HG03558 (cell line): ENCODE measurements around the gene KCTD21.

Experiments
- ATAC-seq: cut with Tn5 transposase; IDR thresholded peaks from one replicate; pipeline ENCODE4 v1.9.1; 2021; ENCODE audit warnings: moderate number of reproducible peaks; ENCODE audit not compliant: unreplicated experiment; ENCODE audit errors: extremely low read depth

Gene KCTD21

DNA sequence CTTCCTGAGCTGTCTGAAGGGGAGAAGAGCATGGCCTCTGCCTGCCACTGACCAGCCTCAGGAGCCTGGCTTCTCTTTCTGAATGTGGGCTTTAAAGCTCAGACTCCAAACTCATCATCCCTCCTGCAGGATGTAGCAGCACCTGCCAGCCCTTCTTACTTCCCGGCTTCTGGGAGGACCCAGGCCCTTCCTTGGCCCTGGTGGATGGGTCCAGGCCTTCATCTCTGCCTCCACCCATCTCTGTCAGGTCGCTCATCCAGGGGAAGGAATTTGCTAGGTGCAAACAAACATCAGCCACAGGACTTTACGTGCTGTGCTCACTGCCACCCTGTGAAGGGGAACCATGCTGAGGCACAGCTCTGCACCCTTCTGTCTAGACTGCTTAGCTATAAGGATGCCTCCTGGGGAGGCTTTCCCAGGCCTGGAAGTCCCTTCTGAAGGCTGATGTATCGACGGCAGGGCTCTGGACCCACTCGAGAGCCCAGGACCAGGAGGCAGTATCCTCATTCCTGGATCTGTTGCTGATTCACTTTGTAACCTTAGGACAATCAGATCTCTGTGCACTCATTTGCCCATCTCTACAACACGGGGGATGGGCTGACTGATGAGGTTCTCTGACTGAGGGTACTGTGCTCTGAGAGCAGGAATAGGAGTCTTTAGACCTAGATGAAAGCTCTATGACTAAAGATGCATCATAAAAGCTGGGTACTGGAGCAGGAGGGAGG lies 31.2 kb upstream of the KCTD21 start:
- ATAC-seq = no peak

GRCh38 chr11:78218707-78219492 lies 30.5 kb upstream of the KCTD21 start:
- ATAC-seq = no peak

GRCh38 chr11:78217650-78218541 lies 29.5 kb upstream of the KCTD21 start:
- no peak for ATAC-seq

GRCh38 chr11:78216571-78217287 lies 28.3 kb upstream of the KCTD21 start:
- ATAC-seq = no peak

GRCh38 chr11:78216021-78216420 lies 27.6 kb upstream of the KCTD21 start:
- ATAC-seq = no peak

DNA sequence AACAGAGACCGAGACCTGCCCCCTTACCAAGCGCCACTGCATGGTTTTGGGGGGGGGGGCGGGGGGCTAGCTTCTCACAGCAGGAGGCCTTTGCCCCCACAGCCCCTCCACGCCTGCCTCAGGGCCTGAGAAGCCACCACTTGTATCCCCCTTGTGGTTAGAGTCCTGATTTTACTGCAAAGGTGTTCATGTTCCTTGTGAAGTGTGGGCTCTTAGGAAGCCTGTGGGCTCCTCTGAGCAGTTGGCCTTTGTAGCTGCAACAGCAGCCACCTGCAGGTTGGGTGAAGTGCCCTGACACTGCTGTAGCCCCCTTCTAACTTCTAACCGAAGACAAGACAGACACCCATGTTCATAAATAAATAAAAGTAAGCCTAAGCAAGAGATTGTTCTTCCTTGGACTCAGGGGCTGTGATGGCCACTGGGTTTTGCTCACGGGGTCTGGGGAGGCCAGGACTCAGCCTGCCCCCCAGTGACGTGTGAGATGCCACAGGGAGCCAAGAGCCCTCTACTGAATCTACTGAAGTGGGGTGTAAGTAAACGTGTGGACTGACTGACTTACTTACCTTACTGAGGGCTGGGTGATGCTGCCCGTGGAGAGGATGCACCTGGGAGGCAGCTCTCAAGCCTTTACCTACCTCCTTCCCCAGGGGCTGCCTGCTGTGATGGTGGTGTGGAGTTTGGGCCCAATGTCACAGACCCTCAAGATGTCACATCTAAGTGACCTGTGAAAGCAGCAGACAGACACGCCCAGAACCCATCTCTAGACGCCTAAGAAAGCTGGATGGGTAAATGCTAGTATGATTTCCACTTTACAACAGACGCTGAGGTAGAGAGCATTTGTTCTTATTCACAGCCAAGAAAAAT lies 26.1 kb upstream of the KCTD21 start:
- ATAC-seq = no peak

DNA sequence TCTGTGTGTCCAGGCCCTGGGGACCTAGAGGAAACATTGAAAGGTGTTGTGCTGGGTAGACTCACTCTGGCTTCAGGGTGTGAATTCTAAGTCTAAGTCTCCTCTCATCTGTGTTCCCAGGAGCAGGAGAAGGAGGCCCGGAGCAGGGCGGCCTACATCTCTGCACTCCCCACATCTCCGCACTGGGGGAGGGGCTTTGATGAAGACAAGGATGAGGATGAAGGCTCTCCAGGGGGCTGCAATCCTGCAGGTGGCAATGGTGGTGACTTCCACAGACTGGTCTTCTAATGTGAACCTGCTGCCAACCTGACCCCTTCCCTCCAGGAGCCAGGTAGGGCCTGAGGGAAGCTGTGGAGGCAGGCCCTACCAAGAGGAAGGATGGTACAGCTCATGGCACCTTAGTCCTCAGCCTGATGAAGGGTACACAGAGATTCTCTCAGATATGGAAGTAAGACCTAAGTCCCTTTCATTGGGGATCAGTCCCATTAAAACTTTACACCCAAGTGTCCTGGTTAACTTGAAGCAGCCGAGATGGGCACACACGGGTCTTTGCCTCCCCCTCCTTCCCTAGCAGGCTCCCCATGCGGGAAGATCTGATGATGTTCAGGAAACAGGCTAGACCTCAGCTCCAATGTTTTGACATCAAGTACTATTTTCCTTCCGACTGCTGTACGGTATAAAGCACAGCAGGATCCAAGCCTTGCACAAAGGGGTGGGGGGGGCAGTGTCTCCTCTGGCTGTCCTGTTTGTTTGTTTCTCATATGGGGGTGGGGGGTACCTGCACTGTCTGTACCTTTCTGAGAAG lies 25.3 kb upstream of the KCTD21 start:
- no peak for ATAC-seq

DNA sequence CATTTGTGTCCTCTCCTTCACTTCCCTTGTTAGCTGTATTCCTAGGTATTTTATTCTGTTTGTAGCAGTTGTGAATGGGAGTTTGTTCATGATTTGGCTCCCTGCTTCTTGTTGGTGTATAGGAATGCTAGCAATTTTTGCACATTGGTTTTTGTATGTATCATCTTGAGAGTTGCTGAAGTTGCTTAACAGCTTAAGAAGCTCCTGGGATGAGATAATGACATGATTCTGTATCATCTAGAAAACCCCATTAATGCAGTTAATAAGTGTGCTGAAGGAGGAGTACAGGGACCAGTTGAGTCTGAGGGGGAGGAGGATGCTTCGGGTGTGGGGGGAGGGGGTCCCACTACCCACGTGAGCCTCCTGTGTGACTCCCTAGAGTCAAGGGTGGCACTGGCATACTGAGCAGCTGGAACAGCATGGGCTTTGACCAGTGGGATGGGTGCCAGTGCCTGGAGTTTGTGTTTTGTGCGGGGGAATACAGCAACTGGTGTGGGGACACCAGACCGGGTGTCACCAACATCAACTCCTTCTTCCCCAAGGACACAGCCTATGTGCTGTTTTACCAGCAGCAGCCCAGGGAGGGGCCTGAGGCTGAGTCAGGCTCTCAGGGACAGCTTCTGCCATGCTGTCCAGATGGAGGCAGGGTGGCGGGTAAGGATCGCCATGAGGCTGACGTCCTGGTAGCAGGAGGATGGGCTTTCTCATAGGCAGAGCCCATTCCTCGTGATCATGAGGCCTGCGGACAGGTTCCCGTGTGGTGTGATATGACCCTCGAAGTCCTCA lies 24.4 kb upstream of the KCTD21 start:
- no peak for ATAC-seq

DNA sequence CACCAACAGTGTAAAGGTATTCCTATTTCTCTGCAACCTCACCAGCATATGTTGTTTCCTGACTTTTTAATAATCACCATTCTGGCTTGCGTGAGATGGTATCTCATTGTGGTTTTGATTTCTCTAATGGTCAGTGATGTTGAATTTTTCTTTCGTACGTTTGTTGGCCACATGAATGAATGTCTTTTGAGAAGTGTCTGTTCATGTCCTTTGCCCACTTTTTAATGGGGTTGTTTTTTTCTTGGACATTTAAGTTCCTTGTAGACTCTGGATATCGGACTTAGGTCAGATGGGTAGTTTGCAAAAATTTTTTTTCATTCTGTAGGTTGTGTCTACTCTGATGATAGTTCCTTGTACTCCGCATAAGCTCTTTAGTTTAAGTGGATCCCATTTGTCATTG lies 23.1 kb upstream of the KCTD21 start:
- ATAC-seq = no peak

- no peak for ATAC-seq
Observed at GRCh38 chr11:78210000-78210608, 21.7 kb upstream of the KCTD21 start.

- ATAC-seq = no peak
Observed at GRCh38 chr11:78209478-78209877, 21.1 kb upstream of the KCTD21 start.

DNA sequence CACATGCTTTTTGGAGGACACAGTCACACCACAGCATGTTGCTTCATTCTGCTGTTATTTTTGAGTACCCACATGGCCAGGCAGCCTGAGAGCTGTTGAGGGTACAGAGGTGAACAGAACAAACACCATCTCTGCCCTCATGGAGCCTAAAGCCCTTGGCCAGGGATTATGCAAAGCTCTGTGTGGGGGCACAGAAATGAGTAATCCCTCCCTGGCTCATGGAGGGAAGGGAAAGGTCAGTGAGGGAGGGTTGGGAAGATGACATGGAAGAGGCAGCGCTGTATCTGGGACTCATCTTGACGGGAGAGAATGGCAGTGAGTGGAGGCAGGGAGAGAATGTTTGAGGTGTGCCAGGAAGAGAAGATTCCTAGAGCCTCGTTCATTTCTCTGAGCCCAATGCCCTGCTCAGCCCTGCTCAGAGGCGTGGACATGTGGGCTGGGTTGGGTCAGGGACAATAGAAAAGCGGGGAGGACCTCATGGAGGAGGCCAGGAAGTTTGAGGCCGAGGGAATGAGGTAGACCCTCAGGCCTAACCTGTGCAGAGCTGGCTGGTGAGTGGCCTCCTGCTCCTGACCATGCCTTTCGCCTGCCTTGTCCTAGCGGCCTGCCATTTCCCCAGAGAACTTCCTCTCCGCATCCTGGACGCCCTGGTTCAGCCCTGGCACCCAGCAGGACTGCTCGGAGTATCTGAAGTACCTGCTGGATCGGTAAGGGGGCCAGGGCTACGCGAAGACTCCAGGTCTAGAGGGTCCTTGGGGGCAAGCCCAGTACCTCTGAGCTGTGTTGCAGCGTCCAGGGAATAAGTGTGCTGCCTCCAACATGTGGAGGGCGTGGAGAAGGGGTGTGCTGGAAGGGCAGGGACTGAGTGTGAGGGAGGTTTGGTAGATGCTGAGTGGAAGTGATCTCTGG lies 20.1 kb upstream of the KCTD21 start:
- no peak for ATAC-seq

- ATAC-seq = no peak
Observed at GRCh38 chr11:78207532-78208256, 19.3 kb upstream of the KCTD21 start.

GRCh38 chr11:78205691-78206090 lies 17.3 kb upstream of the KCTD21 start:
- ATAC-seq = no peak

DNA sequence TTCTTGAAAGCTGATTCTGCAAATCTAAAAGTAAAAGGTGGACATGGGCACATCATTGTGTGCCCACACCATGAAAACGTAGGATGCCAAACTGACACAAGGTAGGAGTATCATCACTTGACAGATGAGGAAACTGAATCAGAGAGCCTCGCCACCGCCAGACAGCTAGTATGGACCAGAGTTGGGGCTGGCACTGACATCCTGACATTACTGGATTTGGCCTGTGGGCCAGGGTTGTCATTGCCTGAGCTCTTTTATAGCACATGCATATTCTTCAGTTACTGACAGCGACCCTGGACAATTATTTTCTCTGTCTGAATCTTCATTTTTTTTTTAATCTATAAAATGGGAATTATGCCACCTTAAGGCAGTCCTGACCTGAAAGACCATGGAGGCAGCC lies 16.8 kb upstream of the KCTD21 start:
- no peak for ATAC-seq

- no peak for ATAC-seq
Observed at GRCh38 chr11:78203184-78203583, 14.8 kb upstream of the KCTD21 start.
